SK-N-SH (cell line): ENCODE measurements around the gene NELFA. TPM values are rescaled to one million over a fixed set of nuclear protein-coding genes. Genes with fewer than 3 reads are reported as not detected.

ENCODE experiments used
- CTCF ChIA-PET: fragments of 300-600, 350-600 bp; formaldehyde crosslinking; extraction: SDS; loops from one replicate; lab custom pipeline; 2021; lab: Yijun Ruan, JAX
- POLR2A ChIA-PET: fragments of 350-600 bp; sonication (Branson Sonifier 250); formaldehyde crosslinking; extraction: SDS; loops from one replicate; lab custom pipeline; 2020; ENCODE audit warnings: antibody characterized with exemption, inconsistent platforms; lab: Yijun Ruan, JAX
- DNase-seq: peaks from one replicate; pipeline ENCODE4 v3.0.0; 2012
- H2AFZ ChIP-seq: fragments of 200-600 bp; sonication (generic); 2 replicates; pipeline ENCODE4 v1.8.1; 2016; ENCODE audit warnings: antibody characterized with exemption, mild to moderate bottlenecking, low read depth
- H3F3A ChIP-seq: fragments of 200-600 bp; sonication (generic); replicated peaks from 2 replicates; pipeline ENCODE3; 2016; ENCODE audit warnings: antibody characterized with exemption, mild to moderate bottlenecking; ENCODE audit not compliant: insufficient read depth
- H3K27ac ChIP-seq, 2 experiments: fragments of 200-500 bp in 1 of 2; fragments of 200-600 bp in 1 of 2; sonication (Bioruptor generic) in 1 of 2; sonication (generic), shearing (Covaris generic) in 1 of 2; 2 replicates each; pipeline versions ENCODE4 v1.5.1 to v1.6.1; 2014 to 2016; ENCODE audit warnings: low read depth in 2 of 2, inconsistent platforms in 1 of 2, low read length in 1 of 2, mild to moderate bottlenecking in 1 of 2, mixed read lengths in 1 of 2
- H3K27me3 ChIP-seq: fragments of 200-600 bp; sonication (generic), shearing (Covaris generic); 2 replicates; pipeline ENCODE4 v1.6.1; 2016; ENCODE audit warnings: mixed run types; ENCODE audit not compliant: insufficient read depth
- H3K36me3 ChIP-seq, 2 experiments: fragments of 200-500 bp in 1 of 2; fragments of 200-600 bp in 1 of 2; sonication (Bioruptor generic) in 1 of 2; sonication (generic) in 1 of 2; replicated peaks in 1 of 2; 2 replicates each; pipeline versions ENCODE3 to v1.5.1; 2014 to 2016; ENCODE audit warnings: low read length in 1 of 2, mild to moderate bottlenecking in 1 of 2; ENCODE audit not compliant: insufficient read depth in 2 of 2, control insufficient read depth in 1 of 2
- H3K4me1 ChIP-seq, 2 experiments: fragments of 200-500 bp in 1 of 2; fragments of 200-600 bp in 1 of 2; sonication (Bioruptor generic) in 1 of 2; sonication (generic), shearing (Covaris generic) in 1 of 2; 2 replicates each; pipeline versions ENCODE4 v1.5.1 to v1.6.1; 2014 to 2016; ENCODE audit warnings: low read depth in 1 of 2, low read length in 1 of 2, mixed run types in 1 of 2; ENCODE audit not compliant: insufficient read depth in 2 of 2, control insufficient read depth in 1 of 2
- H3K4me2 ChIP-seq: fragments of 200-600 bp; sonication (generic), shearing (Covaris generic); 2 replicates; pipeline ENCODE4 v1.6.1; 2017; ENCODE audit warnings: mixed run types
- H3K4me3 ChIP-seq, 2 experiments: fragments of 200-500 bp in 1 of 2; fragments of 200-600 bp in 1 of 2; sonication (Bioruptor generic) in 1 of 2; sonication (generic), shearing (Covaris generic) in 1 of 2; 2 replicates each; pipeline versions ENCODE4 v1.5.1 to v1.8.1; 2014 to 2016; ENCODE audit warnings: low read depth in 2 of 2, inconsistent platforms in 1 of 2, low read length in 1 of 2, mild to moderate bottlenecking in 1 of 2, mixed read lengths in 1 of 2, moderate library complexity in 1 of 2
- H3K79me2 ChIP-seq: fragments of 200-600 bp; sonication (generic); 2 replicates; pipeline ENCODE4 v1.8.1; 2017; ENCODE audit warnings: mild to moderate bottlenecking; ENCODE audit not compliant: insufficient read depth
- H3K9ac ChIP-seq: fragments of 200-600 bp; sonication (generic); 2 replicates; pipeline ENCODE4 v1.6.1; 2017; ENCODE audit warnings: mixed run types
- H3K9me2 ChIP-seq: fragments of 200-600 bp; sonication (generic); 2 replicates; pipeline ENCODE4 v1.6.1; 2017; ENCODE audit warnings: mixed run types
- H3K9me3 ChIP-seq: fragments of 200-600 bp; sonication (generic); 2 replicates; pipeline ENCODE4 v1.6.1; 2017; ENCODE audit warnings: mixed run types, mild to moderate bottlenecking, moderate library complexity
- H4K20me1 ChIP-seq: fragments of 200-600 bp; sonication (generic); 2 replicates; pipeline ENCODE4 v1.6.1; 2017; ENCODE audit warnings: mild to moderate bottlenecking, mixed run types; ENCODE audit not compliant: insufficient read depth
- ELF1 ChIP-seq: IDR thresholded peaks from 2 replicates; pipeline ENCODE4 v1.4.0; 2012
- EP300 ChIP-seq, 2 experiments: IDR thresholded peaks; 2 replicates each; pipeline versions ENCODE4 v1.4.0 to v1.6.1; 2012; ENCODE audit warnings: borderline replicate concordance in 1 of 2, low read depth in 1 of 2, low read length in 1 of 2
- EZH2phosphoT487 ChIP-seq: fragments of 200-600 bp; sonication (generic); IDR thresholded peaks from 2 replicates; pipeline ENCODE4 v1.6.1; 2017; ENCODE audit warnings: low read depth, mixed run types, mild to moderate bottlenecking, antibody characterized with exemption, moderate library complexity, borderline replicate concordance
- FOSL2 ChIP-seq: IDR thresholded peaks from 2 replicates; pipeline ENCODE4 v1.4.0; 2012; ENCODE audit warnings: low read depth, mild to moderate bottlenecking, moderate library complexity, borderline replicate concordance
- FOXJ3 ChIP-seq: sonication (generic); formaldehyde crosslinking; IDR thresholded peaks from 2 replicates; pipeline ENCODE4 v1.5.1; 2020; ENCODE audit warnings: mild to moderate bottlenecking, missing genetic modification reagents
- GATA2 ChIP-seq: sonication (generic); formaldehyde crosslinking; IDR thresholded peaks from 2 replicates; pipeline ENCODE4 v1.5.0; 2020; ENCODE audit warnings: mild to moderate bottlenecking, missing genetic modification reagents
- JUND ChIP-seq: IDR thresholded peaks from 2 replicates; pipeline ENCODE4 v1.4.0; 2012
- NRF1 ChIP-seq: IDR thresholded peaks from 2 replicates; pipeline ENCODE4 v1.6.1; 2012; ENCODE audit warnings: low read depth, mild to moderate bottlenecking, low read length
- POLR2AphosphoS5 ChIP-seq: IDR thresholded peaks from 2 replicates; pipeline ENCODE4 v1.6.1; 2012; ENCODE audit warnings: low read depth, low read length
- RFX5 ChIP-seq: IDR thresholded peaks from 2 replicates; pipeline ENCODE4 v1.6.1; 2012; ENCODE audit warnings: mild to moderate bottlenecking, improper control_type of control experiment, low read length
- SIN3A ChIP-seq: IDR thresholded peaks from 2 replicates; pipeline ENCODE4 v1.6.1; 2012; ENCODE audit warnings: low read depth, mild to moderate bottlenecking, low read length, moderate library complexity, borderline replicate concordance
- WGBS: methylation state at CpG from one replicate; pipeline ENCODE4 v1.1.6; 2017; ENCODE audit warnings: low lambda C conversion rate; 5-methylcytosine and 5-hydroxymethylcytosine counted together
- polyA plus RNA-seq, 3 experiments: library from polyadenylated mRNA; depleted of rRNA; stranded (reverse); fragments of >200 nt; gene quantifications; 2 replicates each; pipeline ENCODE4 v1.2.3, GENCODE V29; 2012
- TF ChIP-seq, protein P1 (sequence below): IDR thresholded peaks from 2 replicates; pipeline ENCODE4 v1.4.0; 2012; ENCODE audit warnings: low read depth, borderline replicate concordance
- TF ChIP-seq, protein P2 (sequence below): fragments of 150-350 bp; IDR thresholded peaks from 2 replicates; pipeline ENCODE4 v1.6.1; 2017; ENCODE audit warnings: antibody characterized with exemption, low read length, low read depth, borderline replicate concordance
- TF ChIP-seq, protein P3 (sequence below): IDR thresholded peaks from 2 replicates; pipeline ENCODE4; 2012
- TF ChIP-seq, protein P4 (sequence below): fragments of 200-600 bp; sonication (generic); IDR thresholded peaks from 2 replicates; pipeline ENCODE4 v1.6.1; 2017; ENCODE audit warnings: antibody characterized with exemption, mild to moderate bottlenecking, moderate library complexity
- TF ChIP-seq, protein P5 (sequence below): fragments of 150-350 bp; IDR thresholded peaks from 2 replicates; pipeline ENCODE4 v1.6.1; 2016; ENCODE audit warnings: mild to moderate bottlenecking, low read depth, low read length
- TF ChIP-seq, protein P6 (sequence below): IDR thresholded peaks from 2 replicates; pipeline ENCODE4 v1.4.0; 2012; ENCODE audit warnings: low read depth

Gene NELFA
- polyA plus RNA-seq, 1 of the 3 experiments (the other 2 are of a cell fraction) = 26.8 TPM

DNA sequence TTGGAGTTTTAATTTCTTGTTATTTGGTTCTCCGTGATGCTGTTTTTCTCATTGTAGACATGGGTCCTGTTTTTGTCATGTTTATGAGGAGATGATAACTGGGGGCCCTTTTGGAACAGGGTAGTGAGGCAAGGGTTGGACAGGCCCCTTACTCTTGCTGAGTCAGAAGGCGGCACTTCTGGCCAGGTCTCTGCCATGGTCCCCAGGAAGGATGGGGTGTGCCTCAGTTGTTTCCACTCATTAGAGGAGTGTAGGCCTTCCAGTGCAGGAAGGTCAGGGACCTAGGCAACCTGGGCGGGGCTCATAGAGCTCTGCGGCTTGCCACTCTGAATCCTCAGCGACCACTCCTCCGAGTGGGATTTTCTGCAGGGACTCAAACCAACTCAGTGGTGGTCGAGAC is 68.2 kb downstream of the NELFA start:
- CTCF ChIA-PET = no interaction called here
- H3K27me3 ChIP-seq = no peaks in the 10 kb centered on the region

DNA sequence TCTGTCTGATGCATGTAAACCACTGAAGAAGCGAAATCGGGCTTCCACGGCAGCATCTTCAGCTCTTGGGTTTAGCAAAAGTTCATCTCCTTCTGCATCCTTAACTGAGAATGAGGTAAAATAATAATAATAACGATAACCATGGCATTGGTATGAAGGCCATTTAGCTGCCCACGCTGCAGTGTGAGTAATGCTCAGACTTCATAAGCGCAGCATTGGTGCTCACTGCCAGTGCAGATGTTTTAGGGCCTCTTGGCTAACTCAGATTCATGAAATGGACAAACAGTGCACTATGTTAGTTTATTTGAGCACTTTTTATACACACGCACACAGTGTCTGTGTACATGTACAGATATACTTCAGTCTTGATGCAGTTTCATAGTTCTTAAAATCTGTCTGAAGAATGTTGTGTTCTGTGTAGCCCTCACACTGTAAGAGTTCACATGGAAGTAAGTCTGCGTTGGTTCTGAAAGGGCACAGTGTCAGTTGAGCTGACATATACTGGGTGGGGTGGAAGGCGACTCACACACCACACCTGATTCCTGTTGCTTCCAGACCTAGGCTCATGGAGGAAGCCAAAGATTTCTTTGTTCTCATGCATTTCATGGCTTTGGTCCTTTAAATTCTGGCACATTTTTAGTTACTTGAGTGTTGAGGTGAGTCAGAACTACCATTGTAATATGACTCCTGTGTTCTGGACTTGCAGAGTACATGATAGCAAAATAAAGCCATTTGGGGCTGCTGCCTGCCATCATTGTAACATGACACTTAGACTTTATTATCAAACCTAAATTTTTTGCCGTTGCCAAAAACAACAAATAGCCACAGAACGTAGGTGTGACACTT is 68.9 kb downstream of the NELFA start:
- no peaks in the 10 kb centered on the region for H3K27me3 ChIP-seq
- peaks cover 0 to 9% of the 10 kb centered on the region in 2 experiments; a peak in 3 of 4 replicates for H3K4me1 ChIP-seq
- no peak overlapping the region for H3K4me3 ChIP-seq
- ChIA-PET CTCF (no interaction called here), POLR2A (no interaction called here)
- H3F3A ChIP-seq = peaks cover 41% of the 10 kb centered on the region
- no peak for DNase-seq
- peaks cover 19% of the 10 kb centered on the region; the same call in 1 of the 2 replicates for H4K20me1 ChIP-seq
- H3K79me2 ChIP-seq = peaks cover 73% of the 10 kb centered on the region
- H3K9me2 ChIP-seq = no peaks in the 10 kb centered on the region
- H3K4me2 ChIP-seq = peak overlapping the region; percentile 54; the same call in 1 of the 2 replicates
- H3K27ac ChIP-seq = peak overlapping the region; percentile 55 to 81
- no peaks in the 10 kb centered on the region for H3K9me3 ChIP-seq
- peaks cover 58 to 69% of the 10 kb centered on the region in 2 experiments for H3K36me3 ChIP-seq
- no peak overlapping the region for H2AFZ ChIP-seq
- WGBS = 65% methylated on average over 11 of the region's 11 CpGs
- H3K9ac ChIP-seq = no peak overlapping the region
- TF ChIP-seq POLR2AphosphoS5 (no peak; the same call in 1 of the 2 replicates), FOSL2 (peak; percentile 89; the same call in 1 of the 2 replicates), JUND (peak; percentile 64), ELF1 (no peak), EP300 (IDR thresholded peaks at IDR 0.05; ENCODE audit: borderline replicate concordance in 1 of 2, low read depth in 1 of 2, low read length in 1 of 2) (no peak), RFX5 (no peak), EZH2phosphoT487 (no peak), SIN3A (no peak), FOXJ3 (CRISPR knock-in tag) (no peak), GATA2 (no peak)
- TF ChIP-seq, protein P1, sequence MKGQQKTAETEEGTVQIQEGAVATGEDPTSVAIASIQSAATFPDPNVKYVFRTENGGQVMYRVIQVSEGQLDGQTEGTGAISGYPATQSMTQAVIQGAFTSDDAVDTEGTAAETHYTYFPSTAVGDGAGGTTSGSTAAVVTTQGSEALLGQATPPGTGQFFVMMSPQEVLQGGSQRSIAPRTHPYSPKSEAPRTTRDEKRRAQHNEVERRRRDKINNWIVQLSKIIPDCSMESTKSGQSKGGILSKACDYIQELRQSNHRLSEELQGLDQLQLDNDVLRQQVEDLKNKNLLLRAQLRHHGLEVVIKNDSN = no peak
- TF ChIP-seq, protein P2, sequence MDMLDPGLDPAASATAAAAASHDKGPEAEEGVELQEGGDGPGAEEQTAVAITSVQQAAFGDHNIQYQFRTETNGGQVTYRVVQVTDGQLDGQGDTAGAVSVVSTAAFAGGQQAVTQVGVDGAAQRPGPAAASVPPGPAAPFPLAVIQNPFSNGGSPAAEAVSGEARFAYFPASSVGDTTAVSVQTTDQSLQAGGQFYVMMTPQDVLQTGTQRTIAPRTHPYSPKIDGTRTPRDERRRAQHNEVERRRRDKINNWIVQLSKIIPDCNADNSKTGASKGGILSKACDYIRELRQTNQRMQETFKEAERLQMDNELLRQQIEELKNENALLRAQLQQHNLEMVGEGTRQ = no peak
- TF ChIP-seq, protein P3, sequence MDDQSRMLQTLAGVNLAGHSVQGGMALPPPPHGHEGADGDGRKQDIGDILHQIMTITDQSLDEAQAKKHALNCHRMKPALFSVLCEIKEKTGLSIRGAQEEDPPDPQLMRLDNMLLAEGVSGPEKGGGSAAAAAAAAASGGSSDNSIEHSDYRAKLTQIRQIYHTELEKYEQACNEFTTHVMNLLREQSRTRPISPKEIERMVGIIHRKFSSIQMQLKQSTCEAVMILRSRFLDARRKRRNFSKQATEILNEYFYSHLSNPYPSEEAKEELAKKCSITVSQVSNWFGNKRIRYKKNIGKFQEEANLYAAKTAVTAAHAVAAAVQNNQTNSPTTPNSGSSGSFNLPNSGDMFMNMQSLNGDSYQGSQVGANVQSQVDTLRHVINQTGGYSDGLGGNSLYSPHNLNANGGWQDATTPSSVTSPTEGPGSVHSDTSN = 0 out of 2 replicates have a peak, but pooled peaks have one; percentile 18
- TF ChIP-seq, protein P4, sequence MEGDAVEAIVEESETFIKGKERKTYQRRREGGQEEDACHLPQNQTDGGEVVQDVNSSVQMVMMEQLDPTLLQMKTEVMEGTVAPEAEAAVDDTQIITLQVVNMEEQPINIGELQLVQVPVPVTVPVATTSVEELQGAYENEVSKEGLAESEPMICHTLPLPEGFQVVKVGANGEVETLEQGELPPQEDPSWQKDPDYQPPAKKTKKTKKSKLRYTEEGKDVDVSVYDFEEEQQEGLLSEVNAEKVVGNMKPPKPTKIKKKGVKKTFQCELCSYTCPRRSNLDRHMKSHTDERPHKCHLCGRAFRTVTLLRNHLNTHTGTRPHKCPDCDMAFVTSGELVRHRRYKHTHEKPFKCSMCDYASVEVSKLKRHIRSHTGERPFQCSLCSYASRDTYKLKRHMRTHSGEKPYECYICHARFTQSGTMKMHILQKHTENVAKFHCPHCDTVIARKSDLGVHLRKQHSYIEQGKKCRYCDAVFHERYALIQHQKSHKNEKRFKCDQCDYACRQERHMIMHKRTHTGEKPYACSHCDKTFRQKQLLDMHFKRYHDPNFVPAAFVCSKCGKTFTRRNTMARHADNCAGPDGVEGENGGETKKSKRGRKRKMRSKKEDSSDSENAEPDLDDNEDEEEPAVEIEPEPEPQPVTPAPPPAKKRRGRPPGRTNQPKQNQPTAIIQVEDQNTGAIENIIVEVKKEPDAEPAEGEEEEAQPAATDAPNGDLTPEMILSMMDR = no peak

More for the DNA sequence above, 68.2 kb downstream of the NELFA start:
- WGBS = 97% methylated on average over 7 of the region's 7 CpGs
- H3K4me2 ChIP-seq = peak overlapping the region; percentile 54; the same call in 1 of the 2 replicates
- H4K20me1 ChIP-seq = peaks cover 19% of the 10 kb centered on the region; the same call in 1 of the 2 replicates
- no peaks in the 10 kb centered on the region for H3K9me3 ChIP-seq
- no peak overlapping the region for H3K9ac ChIP-seq
- H3K4me3 ChIP-seq = no peak overlapping the region
- H3K36me3 ChIP-seq = peaks cover 63 to 66% of the 10 kb centered on the region in 2 experiments
- peaks cover 0 to 9% of the 10 kb centered on the region in 2 experiments; a peak in 3 of 4 replicates for H3K4me1 ChIP-seq
- peak overlapping the region in 1 of 2 experiments; percentile 81; a peak in 2 of 4 replicates for H3K27ac ChIP-seq
- no peaks in the 10 kb centered on the region for H3K9me2 ChIP-seq
- H2AFZ ChIP-seq = no peak overlapping the region
- POLR2A ChIA-PET = no interaction called here
- no peak for DNase-seq
- TF ChIP-seq RFX5 = no peak
- no peak for TF ChIP-seq JUND
- TF ChIP-seq, protein P5, sequence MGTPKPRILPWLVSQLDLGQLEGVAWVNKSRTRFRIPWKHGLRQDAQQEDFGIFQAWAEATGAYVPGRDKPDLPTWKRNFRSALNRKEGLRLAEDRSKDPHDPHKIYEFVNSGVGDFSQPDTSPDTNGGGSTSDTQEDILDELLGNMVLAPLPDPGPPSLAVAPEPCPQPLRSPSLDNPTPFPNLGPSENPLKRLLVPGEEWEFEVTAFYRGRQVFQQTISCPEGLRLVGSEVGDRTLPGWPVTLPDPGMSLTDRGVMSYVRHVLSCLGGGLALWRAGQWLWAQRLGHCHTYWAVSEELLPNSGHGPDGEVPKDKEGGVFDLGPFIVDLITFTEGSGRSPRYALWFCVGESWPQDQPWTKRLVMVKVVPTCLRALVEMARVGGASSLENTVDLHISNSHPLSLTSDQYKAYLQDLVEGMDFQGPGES = no peak
- TF ChIP-seq, protein P6, sequence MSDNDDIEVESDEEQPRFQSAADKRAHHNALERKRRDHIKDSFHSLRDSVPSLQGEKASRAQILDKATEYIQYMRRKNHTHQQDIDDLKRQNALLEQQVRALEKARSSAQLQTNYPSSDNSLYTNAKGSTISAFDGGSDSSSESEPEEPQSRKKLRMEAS = no peak
- no peak for TF ChIP-seq NRF1
- peaks cover 38% of the 10 kb centered on the region for H3F3A ChIP-seq
- H3K79me2 ChIP-seq = peaks cover 73% of the 10 kb centered on the region
